OCI-LY3 (cell line): ENCODE data around the gene CATSPERD.

Experiments
- H2AFZ ChIP-seq: fragments of 200-600, 300-600 bp; shearing (Covaris generic); 2 replicates; pipeline ENCODE4 v1.6.0; 2014; ENCODE audit warnings: antibody characterized with exemption, low read depth, low read length
- H3K27ac ChIP-seq: fragments of 200-600, 300-600 bp; sonication (generic); 2 replicates; pipeline ENCODE4 v1.5.1; 2014; ENCODE audit warnings: mild to moderate bottlenecking, low read length, moderate library complexity, mixed read lengths
- H3K27me3 ChIP-seq: fragments of 200-600, 300-600 bp; sonication (generic); 2 replicates; pipeline ENCODE4 v1.6.1; 2014; ENCODE audit warnings: low read depth, low read length, mixed read lengths
- H3K36me3 ChIP-seq: fragments of 200-600, 300-600 bp; sonication (generic); replicated peaks from 2 replicates; pipeline ENCODE3; 2014; ENCODE audit warnings: low read depth, low read length, mixed read lengths
- H3K4me1 ChIP-seq: fragments of 300-600, 200-600 bp; sonication (generic); 2 replicates; pipeline ENCODE4 v1.6.1; 2014; ENCODE audit warnings: low read length, mixed read lengths
- H3K4me2 ChIP-seq: fragments of 200-600, 300-600 bp; sonication (generic); 2 replicates; pipeline ENCODE4 v1.6.1; 2014; ENCODE audit warnings: low read length, mixed read lengths
- H3K4me3 ChIP-seq: fragments of 300-600, 200-600 bp; sonication (generic); 2 replicates; pipeline ENCODE4 v1.5.1; 2014; ENCODE audit warnings: antibody characterized with exemption, mild to moderate bottlenecking, low read length, moderate library complexity
- H3K79me2 ChIP-seq: fragments of 300-600, 200-600 bp; shearing (Covaris generic); 2 replicates; pipeline ENCODE4 v1.6.1; 2014; ENCODE audit warnings: mild to moderate bottlenecking, low read length, mixed read lengths
- H3K9ac ChIP-seq: fragments of 300-600, 200-600 bp; shearing (Covaris generic); 2 replicates; pipeline ENCODE4 v1.6.0; 2014; ENCODE audit warnings: mild to moderate bottlenecking, low read length, moderate library complexity
- H3K9me3 ChIP-seq: fragments of 200-600, 300-600 bp; shearing (Covaris generic); 2 replicates; pipeline ENCODE4 v1.6.1; 2014; ENCODE audit warnings: low read length, mixed read lengths; ENCODE audit not compliant: insufficient read depth
- H4K20me1 ChIP-seq: fragments of 200-600, 300-600 bp; sonication (generic); 2 replicates; pipeline ENCODE4 v1.6.1; 2016; ENCODE audit warnings: low read length, mixed read lengths; ENCODE audit not compliant: insufficient read depth
- CTCF ChIP-seq: fragments of 200-600, 300-600 bp; sonication (generic); IDR thresholded peaks from 2 replicates; pipeline ENCODE4 v1.5.1; 2014; ENCODE audit warnings: antibody characterized with exemption, low read length, low read depth
- EZH2phosphoT487 ChIP-seq: fragments of 200-600 bp; shearing (Covaris generic); IDR thresholded peaks from 2 replicates; pipeline ENCODE4 v1.6.1; 2018; ENCODE audit warnings: antibody characterized with exemption, mixed run types, low read depth

The CATSPERD gene

DNA sequence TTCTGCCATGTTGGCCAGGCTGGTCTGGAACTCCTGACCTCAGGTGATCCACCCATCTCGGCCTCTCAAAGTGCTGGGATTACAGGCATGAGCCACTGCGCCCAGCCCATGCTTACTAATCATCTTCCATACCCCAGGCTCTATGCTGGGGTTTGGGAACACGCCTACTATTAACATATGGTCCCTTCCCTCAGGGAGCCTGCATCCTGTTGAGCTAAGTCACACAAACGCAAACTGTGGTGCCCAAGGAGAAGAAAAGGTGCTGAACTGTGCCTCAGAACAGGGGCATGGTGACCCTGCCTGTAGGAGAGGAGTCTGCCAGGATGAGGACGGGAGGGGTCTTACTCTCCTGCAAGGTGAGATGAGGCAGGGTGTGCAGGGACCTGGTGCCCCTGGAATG lies 45.7 kb upstream of the CATSPERD start:
- no peak overlapping the region for H3K27ac ChIP-seq
- no peak overlapping the region for H2AFZ ChIP-seq
- TF ChIP-seq CTCF = no peak
- TF ChIP-seq EZH2phosphoT487 = no peak
- H4K20me1 ChIP-seq = no peaks in the 10 kb centered on the region
- peaks cover 7% of the 10 kb centered on the region for H3K79me2 ChIP-seq
- H3K4me2 ChIP-seq = no peak overlapping the region
- no peak overlapping the region for H3K4me3 ChIP-seq
- no peaks in the 10 kb centered on the region for H3K9me3 ChIP-seq
- H3K27me3 ChIP-seq = no peaks in the 10 kb centered on the region
- H3K36me3 ChIP-seq = peaks cover 21% of the 10 kb centered on the region
- peaks cover 7% of the 10 kb centered on the region; the same call in 1 of the 2 replicates for H3K4me1 ChIP-seq
- no peak overlapping the region for H3K9ac ChIP-seq

DNA sequence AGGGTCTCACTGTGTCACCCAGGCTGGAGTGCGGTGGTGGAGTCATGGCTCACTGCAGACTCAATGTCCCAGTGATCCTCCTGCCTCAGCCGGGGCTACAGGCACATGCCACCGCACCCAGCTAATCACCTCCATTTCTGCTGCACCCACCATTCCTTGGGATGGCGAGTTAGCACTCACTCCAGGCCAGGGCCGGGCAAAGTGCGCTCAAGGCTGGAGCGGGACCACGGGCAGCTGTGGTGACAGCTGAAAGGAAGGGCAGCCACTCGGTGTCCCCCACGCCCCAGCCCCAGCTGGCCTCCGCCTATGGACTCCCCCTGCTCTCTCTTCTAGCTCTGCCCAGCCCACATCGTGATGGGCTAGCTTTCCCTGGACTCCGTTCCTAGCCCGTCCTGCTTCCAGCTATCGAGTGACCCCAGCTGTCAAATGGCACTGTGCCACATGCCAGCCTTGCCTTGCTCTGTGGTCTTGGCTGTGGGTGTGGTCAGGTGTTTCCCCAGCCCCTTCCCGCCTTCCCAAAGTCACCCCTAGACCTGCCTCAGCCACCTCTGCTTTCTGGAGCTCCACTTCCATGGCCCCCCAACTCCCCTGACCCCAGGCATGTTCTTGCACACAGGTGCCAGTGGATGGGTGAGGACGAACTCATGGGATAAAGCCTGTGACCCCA lies 44.2 kb upstream of the CATSPERD start:
- no peak overlapping the region for H3K27ac ChIP-seq
- no peaks in the 10 kb centered on the region for H3K9me3 ChIP-seq
- H3K9ac ChIP-seq = no peak overlapping the region
- H3K4me2 ChIP-seq = no peak overlapping the region
- no peak overlapping the region for H2AFZ ChIP-seq
- peaks cover 17% of the 10 kb centered on the region for H3K36me3 ChIP-seq
- H3K4me1 ChIP-seq = peaks cover 11% of the 10 kb centered on the region; the same call in 1 of the 2 replicates
- no peak overlapping the region for H3K4me3 ChIP-seq
- peaks cover 12% of the 10 kb centered on the region for H3K79me2 ChIP-seq
- H4K20me1 ChIP-seq = no peaks in the 10 kb centered on the region
- TF ChIP-seq EZH2phosphoT487 (no peak), CTCF (no peak)
- no peaks in the 10 kb centered on the region for H3K27me3 ChIP-seq

DNA sequence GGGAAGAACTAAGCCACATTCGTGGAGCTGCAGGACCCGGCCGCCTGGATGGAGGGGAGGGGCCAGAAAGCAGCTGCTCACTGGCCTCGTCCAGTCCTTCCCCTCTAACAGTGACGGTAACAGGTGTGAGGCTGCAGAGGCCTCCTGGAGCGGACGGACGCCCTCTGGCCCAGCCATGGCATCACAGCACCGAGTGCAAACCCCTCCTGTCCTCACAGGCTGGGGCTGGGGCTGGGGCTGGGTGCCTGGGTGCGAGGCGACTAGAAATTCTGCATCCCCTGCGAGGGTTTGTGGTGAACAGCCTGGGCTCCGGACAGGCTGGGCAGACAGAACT lies 43.7 kb upstream of the CATSPERD start:
- H3K4me2 ChIP-seq = no peak overlapping the region
- H3K27ac ChIP-seq = no peak overlapping the region
- H4K20me1 ChIP-seq = no peaks in the 10 kb centered on the region
- no peaks in the 10 kb centered on the region for H3K9me3 ChIP-seq
- H3K4me3 ChIP-seq = no peak overlapping the region
- peaks cover 12% of the 10 kb centered on the region; the same call in 1 of the 2 replicates for H3K4me1 ChIP-seq
- no peaks in the 10 kb centered on the region for H3K27me3 ChIP-seq
- no peak overlapping the region for H2AFZ ChIP-seq
- no peak overlapping the region for H3K9ac ChIP-seq
- peaks cover 14% of the 10 kb centered on the region for H3K36me3 ChIP-seq
- H3K79me2 ChIP-seq = peaks cover 12% of the 10 kb centered on the region
- TF ChIP-seq CTCF (no peak), EZH2phosphoT487 (no peak)

- Histone ChIP-seq H2AFZ (no peak overlapping the region), H3K27ac (no peak overlapping the region)
- TF ChIP-seq CTCF = no peak
- TF ChIP-seq EZH2phosphoT487 = no peak
Observed at GRCh38 chr19:5677136-5677535, 43.3 kb upstream of the CATSPERD start.

More at GRCh38 chr19:5677136-5677535, 43.3 kb upstream of the CATSPERD start:
- H4K20me1 ChIP-seq = no peaks in the 10 kb centered on the region
- peaks cover 12% of the 10 kb centered on the region for H3K79me2 ChIP-seq
- no peak overlapping the region for H3K9ac ChIP-seq
- no peak overlapping the region for H3K4me2 ChIP-seq
- H3K9me3 ChIP-seq = no peaks in the 10 kb centered on the region
- H3K27me3 ChIP-seq = no peaks in the 10 kb centered on the region
- peaks cover 12% of the 10 kb centered on the region; the same call in 1 of the 2 replicates for H3K4me1 ChIP-seq
- H3K36me3 ChIP-seq = peaks cover 11% of the 10 kb centered on the region
- no peak overlapping the region for H3K4me3 ChIP-seq
